Breast epithelium (tissue), 3 donors: Measurements from ENCODE around the gene NUP205.

Experiments used
- POLR2AphosphoS5 ChIP-seq, 3 donors: sonication (generic); formaldehyde crosslinking; IDR thresholded peaks; one replicate each; pipeline ENCODE4 v1.6.1; 2017; ENCODE audit warnings: antibody characterized with exemption in 3 of 3
- TF ChIP-seq, protein P1 (sequence below), 3 donors: fragments of 450-650 bp; IDR thresholded peaks; one replicate each; pipeline ENCODE4 v1.5.1; 2016 to 2017; ENCODE audit warnings: antibody characterized with exemption in 3 of 3, mild to moderate bottlenecking in 3 of 3, moderate library complexity in 3 of 3

DNA sequence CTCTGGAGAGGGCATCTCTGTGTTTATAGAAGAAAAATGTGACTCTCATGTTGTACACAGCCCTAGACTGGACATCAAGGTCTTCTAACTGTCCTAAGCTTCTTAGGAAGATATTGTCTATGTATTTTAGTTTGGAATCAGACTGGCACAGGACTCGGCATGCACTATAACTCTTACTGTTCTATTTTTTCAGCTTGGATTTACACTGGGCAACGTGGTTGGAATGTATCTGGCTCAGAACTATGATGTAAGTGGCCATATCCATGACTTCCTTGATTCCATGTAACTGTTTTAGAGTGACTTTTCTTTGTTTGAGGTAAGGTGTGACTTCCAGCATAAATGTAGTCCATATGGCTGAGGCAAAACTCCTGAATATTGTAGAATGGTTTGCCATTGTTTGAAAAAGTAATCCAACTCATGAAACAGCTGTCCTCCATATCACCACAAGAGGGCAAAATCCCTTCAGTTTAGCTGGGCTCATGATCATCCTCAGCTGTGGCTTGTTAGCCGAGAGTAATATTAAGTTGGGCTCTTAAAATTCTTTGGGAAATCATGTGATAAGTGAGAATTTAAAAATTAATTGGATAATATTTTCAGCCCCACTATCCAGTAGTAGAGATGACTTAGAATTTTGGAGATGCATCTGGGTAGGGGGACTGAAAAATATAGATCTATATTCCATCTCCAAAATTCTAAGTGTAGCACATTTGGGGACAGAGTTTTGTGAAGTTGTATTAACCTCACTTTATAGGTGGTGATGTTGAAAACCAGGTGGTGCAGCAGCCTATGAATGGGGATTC, 115.0 kb downstream of the NUP205 start:
- TF ChIP-seq, protein P1, sequence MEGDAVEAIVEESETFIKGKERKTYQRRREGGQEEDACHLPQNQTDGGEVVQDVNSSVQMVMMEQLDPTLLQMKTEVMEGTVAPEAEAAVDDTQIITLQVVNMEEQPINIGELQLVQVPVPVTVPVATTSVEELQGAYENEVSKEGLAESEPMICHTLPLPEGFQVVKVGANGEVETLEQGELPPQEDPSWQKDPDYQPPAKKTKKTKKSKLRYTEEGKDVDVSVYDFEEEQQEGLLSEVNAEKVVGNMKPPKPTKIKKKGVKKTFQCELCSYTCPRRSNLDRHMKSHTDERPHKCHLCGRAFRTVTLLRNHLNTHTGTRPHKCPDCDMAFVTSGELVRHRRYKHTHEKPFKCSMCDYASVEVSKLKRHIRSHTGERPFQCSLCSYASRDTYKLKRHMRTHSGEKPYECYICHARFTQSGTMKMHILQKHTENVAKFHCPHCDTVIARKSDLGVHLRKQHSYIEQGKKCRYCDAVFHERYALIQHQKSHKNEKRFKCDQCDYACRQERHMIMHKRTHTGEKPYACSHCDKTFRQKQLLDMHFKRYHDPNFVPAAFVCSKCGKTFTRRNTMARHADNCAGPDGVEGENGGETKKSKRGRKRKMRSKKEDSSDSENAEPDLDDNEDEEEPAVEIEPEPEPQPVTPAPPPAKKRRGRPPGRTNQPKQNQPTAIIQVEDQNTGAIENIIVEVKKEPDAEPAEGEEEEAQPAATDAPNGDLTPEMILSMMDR (IDR thresholded peaks at IDR 0.05) = peak; percentile 49 to 88 (median 65)
- TF ChIP-seq POLR2AphosphoS5 (IDR thresholded peaks at IDR 0.05) = no peak
